Activated T-cell treated with anti-CD3 and anti-CD28 coated beads for 48 hours (primary cell): Measurements from ENCODE around the gene PIK3R5.
"Not testable (repeated sequence)": the region's sequence is repeated elsewhere in the genome, so short reads cannot be mapped to it uniquely, and the experiment has no call there.

ENCODE experiments used
- DNase-seq: peaks from one replicate; pipeline ENCODE4 v3.0.0-alpha.2; 2020; ENCODE audit warnings: low read depth

Gene PIK3R5

GRCh38 chr17:8965394-8966168 is at the start of gene PIK3R5:
Gene PIK3R5, minus strand, starts transcription at chr17:8965707. Its CDS starts 54,213 bp downstream, at chr17:8911494.
- peak; percentile 80 for DNase-seq

GRCh38 chr17:9011001-9011400 is 45.5 kb upstream of the PIK3R5 start:
- no peak for DNase-seq

- no peak for DNase-seq
Observed at GRCh38 chr17:9009737-9010136, 44.2 kb upstream of the PIK3R5 start.

GRCh38 chr17:9009096-9009495 is 43.6 kb upstream of the PIK3R5 start:
- DNase-seq, result no peak

- DNase-seq, result no peak
Observed at GRCh38 chr17:9007052-9007714, 41.7 kb upstream of the PIK3R5 start.

GRCh38 chr17:9006175-9006767 is 40.8 kb upstream of the PIK3R5 start:
- no peak for DNase-seq

- DNase-seq, result no peak
Observed at GRCh38 chr17:9004961-9005285, 39.4 kb upstream of the PIK3R5 start.

- no peak for DNase-seq
Observed at GRCh38 chr17:9004132-9004960, 38.8 kb upstream of the PIK3R5 start.

- DNase-seq, result no peak
Observed at GRCh38 chr17:9003355-9004131, 38.0 kb upstream of the PIK3R5 start.

- no peak for DNase-seq
Observed at GRCh38 chr17:9002606-9003354, 37.3 kb upstream of the PIK3R5 start.

GRCh38 chr17:9002227-9002605 is 36.7 kb upstream of the PIK3R5 start:
- DNase-seq, result no peak

GRCh38 chr17:9001559-9001958 is 36.1 kb upstream of the PIK3R5 start:
- DNase-seq, result no peak

GRCh38 chr17:8997994-8998628 is 32.6 kb upstream of the PIK3R5 start:
- DNase-seq, result peak; percentile 69

- DNase-seq, result no peak
Observed at GRCh38 chr17:8995711-8996110, 30.2 kb upstream of the PIK3R5 start.

GRCh38 chr17:8994319-8994718 is 28.8 kb upstream of the PIK3R5 start:
- peak; percentile 58 for DNase-seq

GRCh38 chr17:8991514-8992285 is 26.2 kb upstream of the PIK3R5 start:
- peak; percentile 38 for DNase-seq

- DNase-seq, result not testable (repeated sequence)
Observed at GRCh38 chr17:8988263-8988935, 22.9 kb upstream of the PIK3R5 start.

- no peak for DNase-seq
Observed at GRCh38 chr17:8986295-8986694, 20.8 kb upstream of the PIK3R5 start.

GRCh38 chr17:8985054-8985701 is 19.7 kb upstream of the PIK3R5 start:
- no peak for DNase-seq
